Neural cell (in vitro differentiated cells): ENCODE measurements around the gene GTPBP2.

Source experiments
- CTCF ChIP-seq: fragments of 450-650 bp; IDR thresholded peaks from 2 replicates; pipeline ENCODE4 v1.5.1; 2014; ENCODE audit warnings: antibody characterized with exemption, mild to moderate bottlenecking, moderate library complexity; ENCODE audit not compliant: poor library complexity, severe bottlenecking
- EP300 ChIP-seq: fragments of 450-650 bp; conservative IDR thresholded peaks from 2 replicates; pipeline ENCODE4 v1.6.1; 2014; ENCODE audit warnings: antibody characterized with exemption, mild to moderate bottlenecking, moderate library complexity; ENCODE audit not compliant: poor library complexity, severe bottlenecking
- EZH2 ChIP-seq: fragments of 200-600, 300-800 bp; shearing (Covaris generic), sonication (generic); IDR thresholded peaks from 2 replicates; pipeline ENCODE4 v1.6.1; 2014; ENCODE audit warnings: antibody characterized with exemption, low read length, borderline replicate concordance, mild to moderate bottlenecking; ENCODE audit not compliant: insufficient read depth, poor library complexity, severe bottlenecking
- POLR2AphosphoS5 ChIP-seq: IDR thresholded peaks from 2 replicates; pipeline ENCODE4 v1.6.1; 2012
- RAD21 ChIP-seq: fragments of 450-650 bp; conservative IDR thresholded peaks from 2 replicates; pipeline ENCODE4 v1.6.1; 2014; ENCODE audit warnings: antibody characterized with exemption, mild to moderate bottlenecking, moderate library complexity
- REST ChIP-seq: IDR thresholded peaks from 2 replicates; pipeline ENCODE4 v1.6.1; 2012; ENCODE audit warnings: borderline replicate concordance
- TAF1 ChIP-seq: IDR thresholded peaks from 2 replicates; pipeline ENCODE4 v1.6.1; 2012; ENCODE audit warnings: low read depth

GRCh38 chr6:43604174-43604573, 24.9 kb downstream of the GTPBP2 start:
- no peak for TF ChIP-seq POLR2AphosphoS5
- no peak for TF ChIP-seq EP300
- TF ChIP-seq EZH2 = no peak
- no peak for TF ChIP-seq CTCF
- no peak for TF ChIP-seq RAD21
- TF ChIP-seq REST = no peak
- no peak for TF ChIP-seq TAF1
